ENCODE measurements around the gene CCL17. TPM values are rescaled to one million over a fixed set of nuclear protein-coding genes. Genes with fewer than 3 reads are reported as not detected.
A peak's percentile ranks its signal among the peaks of the same experiment; 100 is the strongest.

CCL17 gene
- total and polyA plus RNA-seq, 9 of the 15 experiments (the other 6 are each of a cell fraction or from before 2014, with no cell fraction given): not detected

GRCh38 chr16:57388359-57389086 lies 16.0 kb upstream of the CCL17 start (continued):
- TF ChIP-seq DPF2 (IDR thresholded peaks at IDR 0.05) (no peak), PTRF (tag; IDR thresholded peaks at IDR 0.05) (no peak), FOXP4 (CRISPR knock-in tag; IDR thresholded peaks at IDR 0.05; ENCODE audit: borderline replicate concordance) (no peak), NCOR1 (IDR thresholded peaks at IDR 0.05) (peak; percentile 20; the same call in 1 of the 2 replicates), ZHX1 (conservative IDR thresholded peaks at IDR 0.05; ENCODE audit: low read length) (no peak), TOE1 (IDR thresholded peaks at IDR 0.05; ENCODE audit: borderline replicate concordance) (no peak), TOE1 (CRISPR knock-in tag; IDR thresholded peaks at IDR 0.05; ENCODE audit: borderline replicate concordance, low read depth) (no peak)
- TF ChIP-seq, protein P1, sequence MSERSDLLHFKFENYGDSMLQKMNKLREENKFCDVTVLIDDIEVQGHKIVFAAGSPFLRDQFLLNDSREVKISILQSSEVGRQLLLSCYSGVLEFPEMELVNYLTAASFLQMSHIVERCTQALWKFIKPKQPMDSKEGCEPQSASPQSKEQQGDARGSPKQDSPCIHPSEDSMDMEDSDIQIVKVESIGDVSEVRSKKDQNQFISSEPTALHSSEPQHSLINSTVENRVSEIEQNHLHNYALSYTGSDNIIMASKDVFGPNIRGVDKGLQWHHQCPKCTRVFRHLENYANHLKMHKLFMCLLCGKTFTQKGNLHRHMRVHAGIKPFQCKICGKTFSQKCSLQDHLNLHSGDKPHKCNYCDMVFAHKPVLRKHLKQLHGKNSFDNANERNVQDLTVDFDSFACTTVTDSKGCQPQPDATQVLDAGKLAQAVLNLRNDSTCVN (CRISPR knock-in tag; IDR thresholded peaks at IDR 0.05): 0 out of 2 replicates have a peak, but pooled peaks have one; percentile 51
- TF ChIP-seq, protein P2, sequence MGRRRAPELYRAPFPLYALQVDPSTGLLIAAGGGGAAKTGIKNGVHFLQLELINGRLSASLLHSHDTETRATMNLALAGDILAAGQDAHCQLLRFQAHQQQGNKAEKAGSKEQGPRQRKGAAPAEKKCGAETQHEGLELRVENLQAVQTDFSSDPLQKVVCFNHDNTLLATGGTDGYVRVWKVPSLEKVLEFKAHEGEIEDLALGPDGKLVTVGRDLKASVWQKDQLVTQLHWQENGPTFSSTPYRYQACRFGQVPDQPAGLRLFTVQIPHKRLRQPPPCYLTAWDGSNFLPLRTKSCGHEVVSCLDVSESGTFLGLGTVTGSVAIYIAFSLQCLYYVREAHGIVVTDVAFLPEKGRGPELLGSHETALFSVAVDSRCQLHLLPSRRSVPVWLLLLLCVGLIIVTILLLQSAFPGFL (CRISPR knock-in tag; IDR thresholded peaks at IDR 0.05): no peak
